GM12872 (cell line): ENCODE results near the gene ESYT2.

ENCODE experiments used
- CTCF ChIP-seq: IDR thresholded peaks from 3 replicates; pipeline ENCODE4 v1.5.1; 2011; ENCODE audit warnings: low read depth, mild to moderate bottlenecking, low read length, moderate library complexity; ENCODE audit not compliant: insufficient read depth

ESYT2 gene

GRCh38 chr7:158763454-158764033, 65.8 kb downstream of the ESYT2 start:
- no peak for TF ChIP-seq CTCF

- TF ChIP-seq CTCF = no peak
These were observed 67.4 kb downstream of the ESYT2 start for GRCh38 chr7:158761945-158762344.

GRCh38 chr7:158760936-158761335, 68.4 kb downstream of the ESYT2 start:
- TF ChIP-seq CTCF = peak; percentile 13; the same call in 1 of the 3 replicates

GRCh38 chr7:158760445-158760764, 68.9 kb downstream of the ESYT2 start:
- TF ChIP-seq CTCF = no peak

GRCh38 chr7:158759749-158760444, 69.4 kb downstream of the ESYT2 start:
- no peak for TF ChIP-seq CTCF

- TF ChIP-seq CTCF = no peak
These were observed 70.1 kb downstream of the ESYT2 start for GRCh38 chr7:158759245-158759614.

- TF ChIP-seq CTCF = no peak
These were observed 70.6 kb downstream of the ESYT2 start for GRCh38 chr7:158758586-158759244.
